Urinary bladder (tissue), 4 donors: Measurements from ENCODE around the gene MAP4K1. TPM values are rescaled to one million over a fixed set of nuclear protein-coding genes. Genes with fewer than 3 reads are reported as not detected.
"Not testable (repeated sequence)": the region's sequence is repeated elsewhere in the genome, so short reads cannot be mapped to it uniquely, and the experiment has no call there.

Source experiments
- DNase-seq: peaks from one replicate; pipeline ENCODE4 v3.0.0-alpha.2; 2015; ENCODE audit errors: extremely low spot score
- H3K27ac ChIP-seq: one replicate; pipeline ENCODE4 v1.5.1; 2013; ENCODE audit warnings: low read depth, mild to moderate bottlenecking, moderate library complexity
- H3K36me3 ChIP-seq: one replicate; pipeline ENCODE4 v1.6.1; 2013; ENCODE audit warnings: mild to moderate bottlenecking, moderate library complexity; ENCODE audit not compliant: insufficient read depth
- H3K4me1 ChIP-seq: one replicate; pipeline ENCODE4 v1.6.1; 2013; ENCODE audit warnings: mild to moderate bottlenecking, moderate library complexity; ENCODE audit not compliant: insufficient read depth
- H3K4me3 ChIP-seq: one replicate; pipeline ENCODE4 v1.5.1; 2013; ENCODE audit warnings: low read depth, low read length
- WGBS: extraction: QIAGEN DNeasy Blood & Tissue Kit; methylation state at CpG from one replicate; pipeline ENCODE4 v1.1.7; 2013; 5-methylcytosine and 5-hydroxymethylcytosine counted together
- polyA plus RNA-seq: library from polyadenylated mRNA; stranded (reverse); fragments of 200-250 nt; gene quantifications from one replicate; pipeline ENCODE4 v1.2.3, GENCODE V29; 2013
- total RNA-seq: library from RNA; depleted of rRNA; stranded (reverse); fragments of >200 nt; gene quantifications from one replicate; pipeline ENCODE4 v1.2.3, GENCODE V29; 2014
- donor health status: healthy with polysubstance abuse.
- donor health status: healthy.

The MAP4K1 gene
- total and polyA plus RNA-seq, 2 donors: 1.9 to 2.2 TPM

DNA sequence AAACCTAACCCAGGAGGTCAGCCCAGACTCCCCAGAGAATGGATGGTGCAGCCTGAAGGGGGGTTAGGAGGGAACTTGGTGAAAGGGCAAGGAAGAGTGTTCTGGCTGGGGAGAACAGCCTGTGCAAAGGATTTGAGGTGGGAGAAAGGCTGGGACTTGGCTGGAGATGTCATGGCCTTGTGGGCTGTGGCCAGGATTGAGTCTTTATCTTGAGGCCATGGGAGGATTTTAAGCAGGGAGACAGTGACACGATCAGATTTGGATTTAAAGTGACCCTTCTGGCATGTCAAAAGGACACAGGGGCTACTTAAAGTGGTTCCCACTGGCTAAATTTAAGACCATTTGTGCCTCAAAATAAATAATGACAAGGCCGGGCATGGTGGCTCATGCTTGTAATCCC lies 29.7 kb downstream of the MAP4K1 start:
- 71% methylated on average over 2 of the region's 2 CpGs for WGBS
- H3K36me3 ChIP-seq: no peaks in the 10 kb centered on the region
- no peak for DNase-seq
- H3K4me3 ChIP-seq: no peak overlapping the region
- no peaks in the 10 kb centered on the region for H3K4me1 ChIP-seq
- H3K27ac ChIP-seq: no peak overlapping the region

DNA sequence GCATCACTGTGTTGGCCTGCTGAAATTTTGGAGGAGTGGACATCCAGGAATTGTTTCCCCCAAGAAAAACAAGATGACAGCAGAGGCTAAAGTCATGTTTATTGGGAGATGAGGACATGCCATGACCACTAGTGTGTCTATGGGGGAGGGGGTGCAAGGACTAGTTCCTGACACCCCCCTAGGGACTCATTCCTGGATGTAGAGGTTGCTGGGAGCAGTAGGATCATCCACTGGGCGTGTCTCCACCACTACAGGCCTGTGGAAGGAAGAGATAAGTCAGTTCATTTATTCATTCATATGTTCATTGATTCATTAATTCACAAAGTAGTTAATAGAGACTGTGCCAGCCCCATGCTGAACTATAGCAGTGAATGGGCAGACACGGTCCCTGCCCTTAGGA lies 30.2 kb downstream of the MAP4K1 start:
- Histone ChIP-seq H3K4me1 (no peaks in the 10 kb centered on the region), H3K36me3 (no peaks in the 10 kb centered on the region), H3K4me3 (no peak overlapping the region), H3K27ac (no peak overlapping the region)
- 91% methylated on average over 2 of the region's 2 CpGs for WGBS
- no peak for DNase-seq

DNA sequence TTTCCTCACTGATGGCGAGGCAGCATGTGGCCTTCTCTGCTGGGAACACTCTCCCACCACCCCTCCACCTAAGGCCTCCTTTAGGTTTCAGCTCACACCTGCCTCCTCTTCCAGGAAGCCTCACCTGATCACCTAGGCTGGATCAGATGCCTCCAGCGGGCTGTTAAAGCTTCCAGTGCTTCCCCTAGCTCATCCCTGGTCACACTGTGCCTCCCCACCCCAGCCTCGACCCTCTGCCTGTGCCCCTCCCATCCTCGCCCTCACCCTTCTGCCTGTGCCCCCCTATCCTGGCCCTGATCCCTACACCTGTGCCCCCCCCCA lies 33.8 kb downstream of the MAP4K1 start:
- Histone ChIP-seq H3K4me3 (no peak overlapping the region), H3K27ac (no peak overlapping the region), H3K4me1 (no peaks in the 10 kb centered on the region), H3K36me3 (no peaks in the 10 kb centered on the region)
- WGBS: 73% methylated on average over 4 of the region's 4 CpGs
- DNase-seq: no peak

DNA sequence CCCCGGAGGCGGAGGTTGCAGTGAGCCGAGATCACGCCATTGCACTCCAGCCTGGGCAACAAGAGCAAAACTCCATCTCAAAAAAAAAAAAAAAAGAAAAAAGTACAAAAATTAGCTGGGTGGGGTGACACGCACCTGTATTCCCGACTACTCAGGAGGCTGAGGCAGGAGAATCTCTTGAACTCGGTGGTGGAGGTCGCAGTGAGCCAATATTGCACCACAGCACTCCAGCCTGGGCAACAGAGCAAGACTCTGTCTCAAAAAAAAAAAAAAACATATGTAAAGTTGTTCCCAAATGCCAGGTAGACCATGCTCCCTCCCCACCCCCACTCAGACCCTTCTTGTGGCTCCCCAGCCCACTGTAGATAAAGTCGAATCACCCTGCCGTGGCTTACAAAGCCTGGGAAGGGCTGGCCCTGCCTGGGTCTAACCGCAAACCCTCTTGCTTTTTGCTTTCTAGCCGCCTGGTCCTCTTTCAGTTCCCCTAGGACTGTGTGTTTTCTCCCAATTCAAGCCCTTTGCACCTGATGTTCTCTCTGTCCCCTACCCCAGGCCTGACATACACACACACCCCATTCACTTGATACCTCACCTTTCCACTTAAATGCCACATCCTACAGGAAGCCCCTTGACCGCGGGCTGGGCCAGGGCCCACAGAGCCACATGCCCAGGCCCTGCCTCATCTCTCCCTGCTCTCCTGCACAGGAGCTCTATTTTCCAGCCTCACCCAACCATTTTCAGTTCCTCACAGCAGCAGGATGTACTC lies 34.4 kb downstream of the MAP4K1 start:
- H3K27ac ChIP-seq: no peak overlapping the region
- WGBS: 89% methylated on average over 14 of the region's 14 CpGs
- no peaks in the 10 kb centered on the region for H3K36me3 ChIP-seq
- no peak overlapping the region for H3K4me3 ChIP-seq
- no peaks in the 10 kb centered on the region for H3K4me1 ChIP-seq
- DNase-seq: no peak

DNA sequence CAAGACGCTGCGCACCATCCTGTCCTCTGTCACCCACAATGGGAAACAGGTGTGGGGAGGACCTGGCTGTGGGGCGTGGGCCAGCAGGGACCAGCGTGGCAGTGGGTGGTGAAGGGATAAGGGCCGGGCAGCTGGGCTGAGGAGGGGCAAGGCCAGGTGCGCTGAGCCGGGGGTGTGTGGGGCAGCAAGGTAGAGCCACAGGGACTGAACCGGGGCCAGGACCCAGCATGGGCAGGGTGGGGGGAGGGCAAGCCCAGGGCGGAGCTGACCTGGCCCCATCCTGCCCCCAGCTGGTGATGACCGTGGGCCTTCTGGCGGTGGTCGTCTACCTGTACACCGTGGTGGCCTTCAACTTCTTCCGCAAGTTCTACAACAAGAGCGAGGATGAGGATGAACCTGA lies 37.7 kb downstream of the MAP4K1 start:
- no peaks in the 10 kb centered on the region for H3K36me3 ChIP-seq
- 89% methylated on average over 15 of the region's 15 CpGs for WGBS
- H3K27ac ChIP-seq: no peak overlapping the region
- no peak overlapping the region for H3K4me3 ChIP-seq
- H3K4me1 ChIP-seq: no peaks in the 10 kb centered on the region
- DNase-seq: no peak

DNA sequence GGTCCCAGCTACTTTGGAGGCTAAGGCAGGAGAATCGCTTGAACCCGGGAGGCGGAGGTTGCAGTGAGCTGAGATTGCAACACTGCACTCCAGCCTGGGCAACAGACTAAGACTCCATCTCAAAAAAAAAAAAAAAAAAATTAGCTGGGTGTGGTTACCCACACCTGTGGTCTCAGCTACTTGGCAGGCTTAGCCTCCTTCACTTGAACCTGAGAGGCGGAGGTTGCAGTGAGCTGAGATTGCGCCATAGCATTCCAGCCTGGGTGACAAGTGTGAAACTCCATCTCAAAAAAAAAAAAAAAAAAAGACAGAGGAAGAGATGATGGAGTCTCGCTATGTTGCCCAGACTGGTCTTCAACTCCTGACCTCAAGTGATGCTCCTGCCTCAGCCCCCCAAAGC lies 38.4 kb downstream of the MAP4K1 start:
- H3K4me3 ChIP-seq, H3K36me3 ChIP-seq, H3K27ac ChIP-seq, H3K4me1 ChIP-seq, DNase-seq: not testable (repeated sequence)
- 86% methylated on average over 6 of the region's 6 CpGs for WGBS

DNA sequence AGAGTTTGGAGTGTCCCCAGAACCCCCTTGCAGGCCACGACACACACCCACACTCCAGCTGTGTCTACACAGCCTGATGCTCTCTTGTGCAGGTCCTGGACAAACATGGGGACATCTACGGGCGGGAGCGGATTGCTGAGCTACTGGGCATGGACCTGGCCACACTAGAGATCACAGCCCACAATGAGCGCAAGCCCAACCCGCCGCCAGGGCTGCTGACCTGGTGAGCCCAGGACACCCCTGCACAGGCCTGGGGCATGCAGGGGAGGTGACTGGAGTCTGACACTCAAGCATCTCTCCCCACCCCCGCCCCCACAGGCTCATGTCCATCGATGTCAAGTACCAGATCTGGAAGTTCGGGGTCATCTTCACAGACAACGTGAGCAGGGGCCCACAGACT lies 39.9 kb downstream of the MAP4K1 start:
- Histone ChIP-seq H3K36me3 (no peaks in the 10 kb centered on the region), H3K27ac (no peak overlapping the region), H3K4me3 (no peak overlapping the region), H3K4me1 (no peaks in the 10 kb centered on the region)
- WGBS: 89% methylated on average over 11 of the region's 11 CpGs
- DNase-seq: no peak

DNA sequence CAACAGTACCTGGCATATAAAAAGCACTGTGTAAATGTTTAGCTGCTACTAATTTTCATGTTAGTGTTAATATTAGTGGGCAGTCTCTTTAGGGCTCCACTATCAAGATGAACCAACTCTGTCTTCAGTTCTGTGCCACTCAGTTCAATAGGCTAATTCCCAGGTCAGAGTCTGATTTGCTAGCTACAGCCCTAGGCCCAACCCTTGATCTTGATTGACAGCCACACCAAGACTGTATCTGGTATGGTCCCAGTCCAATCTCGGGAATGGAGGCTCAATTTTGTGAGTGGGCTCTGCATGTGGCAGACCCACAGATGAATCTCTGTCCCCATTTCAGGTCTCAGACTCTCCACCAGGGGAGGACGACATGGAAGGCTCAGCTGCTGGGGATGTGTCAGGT lies 46.1 kb downstream of the MAP4K1 start:
- Histone ChIP-seq H3K4me3 (no peak overlapping the region), H3K36me3 (no peaks in the 10 kb centered on the region), H3K27ac (no peak overlapping the region), H3K4me1 (no peaks in the 10 kb centered on the region)
- 68% methylated on average over 2 of the region's 2 CpGs for WGBS
- no peak for DNase-seq

DNA sequence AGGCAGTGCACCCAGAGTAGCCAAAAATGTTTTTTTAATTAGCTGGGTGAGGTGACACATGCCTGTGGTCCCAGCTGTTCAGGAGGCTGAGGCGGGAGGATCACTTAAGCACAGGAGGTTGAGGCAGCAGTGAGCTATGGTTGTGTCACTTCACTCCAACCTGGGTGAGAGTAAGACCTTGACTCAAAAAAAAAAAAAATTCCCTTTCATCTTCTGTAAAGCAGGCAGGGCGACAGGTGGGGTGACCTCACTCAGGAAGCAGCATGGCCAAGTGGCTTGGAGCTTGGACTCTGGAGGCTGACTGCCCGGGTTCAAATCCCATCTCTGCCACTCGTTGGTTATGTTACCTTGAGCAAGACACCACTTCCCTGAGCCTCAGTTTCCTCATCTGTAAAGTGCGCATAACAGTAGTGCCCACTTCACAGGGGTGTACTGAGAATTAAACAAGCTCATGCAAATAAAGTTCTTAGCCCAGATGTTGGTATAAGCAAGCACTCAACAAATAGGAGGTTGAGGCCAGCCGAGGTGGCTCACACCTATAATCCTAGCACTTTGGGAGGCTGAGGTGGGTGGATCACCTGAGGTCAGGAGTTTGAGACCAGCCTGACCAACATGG lies 48.3 kb downstream of the MAP4K1 start:
- no peaks in the 10 kb centered on the region for H3K36me3 ChIP-seq
- H3K4me3 ChIP-seq: no peak overlapping the region
- 81% methylated on average over 6 of the region's 6 CpGs for WGBS
- DNase-seq: no peak
- no peaks in the 10 kb centered on the region for H3K4me1 ChIP-seq
- no peak overlapping the region for H3K27ac ChIP-seq

DNA sequence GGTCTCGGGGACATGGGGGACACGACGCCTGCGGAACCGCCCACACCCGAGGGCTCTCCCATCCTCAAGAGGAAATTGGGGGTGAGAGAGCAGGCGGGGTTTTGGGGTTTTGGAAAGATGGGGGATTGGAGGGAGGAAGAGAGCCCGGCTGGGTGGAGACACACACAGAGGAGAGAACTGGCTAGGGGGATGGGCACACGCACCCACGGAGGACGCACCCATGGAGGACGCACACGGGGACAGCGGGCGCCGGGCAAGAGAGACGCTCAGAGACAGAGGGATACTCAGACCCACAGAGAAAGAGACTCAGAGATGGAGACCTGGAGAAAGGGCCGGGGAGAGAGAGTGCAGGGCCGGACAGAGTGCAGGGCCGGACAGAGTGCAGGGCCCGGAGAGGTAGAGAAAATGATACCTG lies 52.1 kb downstream of the MAP4K1 start:
- Histone ChIP-seq H3K36me3 (no peaks in the 10 kb centered on the region), H3K27ac (no peak overlapping the region), H3K4me1 (no peaks in the 10 kb centered on the region), H3K4me3 (no peak overlapping the region)
- no peak for DNase-seq
- 65% methylated on average over 21 of the region's 21 CpGs for WGBS

DNA sequence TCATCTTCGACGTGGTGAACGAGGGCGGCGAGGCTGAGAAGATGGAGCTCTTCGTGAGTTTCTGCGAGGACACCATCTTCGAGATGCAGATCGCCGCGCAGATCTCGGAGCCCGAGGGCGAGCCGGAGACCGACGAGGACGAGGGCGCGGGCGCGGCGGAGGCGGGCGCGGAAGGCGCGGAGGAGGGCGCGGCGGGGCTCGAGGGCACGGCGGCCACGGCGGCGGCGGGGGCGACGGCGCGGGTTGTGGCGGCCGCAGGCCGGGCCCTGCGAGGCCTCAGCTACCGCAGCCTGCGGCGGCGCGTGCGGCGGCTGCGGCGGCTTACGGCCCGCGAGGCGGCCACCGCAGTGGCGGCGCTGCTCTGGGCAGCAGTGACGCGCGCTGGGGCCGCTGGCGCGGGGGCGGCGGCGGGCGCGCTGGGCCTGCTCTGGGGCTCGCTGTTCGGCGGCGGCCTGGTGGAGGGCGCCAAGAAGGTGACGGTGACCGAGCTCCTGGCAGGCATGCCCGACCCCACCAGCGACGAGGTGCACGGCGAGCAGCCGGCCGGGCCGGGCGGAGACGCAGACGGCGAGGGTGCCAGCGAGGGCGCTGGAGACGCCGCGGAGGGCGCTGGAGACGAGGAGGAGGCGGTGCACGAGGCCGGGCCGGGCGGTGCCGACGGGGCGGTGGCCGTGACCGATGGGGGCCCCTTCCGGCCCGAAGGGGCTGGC lies 52.6 kb downstream of the MAP4K1 start:
- peak overlapping the region; percentile 24 for H3K4me3 ChIP-seq
- H3K27ac ChIP-seq: no peak overlapping the region

DNA sequence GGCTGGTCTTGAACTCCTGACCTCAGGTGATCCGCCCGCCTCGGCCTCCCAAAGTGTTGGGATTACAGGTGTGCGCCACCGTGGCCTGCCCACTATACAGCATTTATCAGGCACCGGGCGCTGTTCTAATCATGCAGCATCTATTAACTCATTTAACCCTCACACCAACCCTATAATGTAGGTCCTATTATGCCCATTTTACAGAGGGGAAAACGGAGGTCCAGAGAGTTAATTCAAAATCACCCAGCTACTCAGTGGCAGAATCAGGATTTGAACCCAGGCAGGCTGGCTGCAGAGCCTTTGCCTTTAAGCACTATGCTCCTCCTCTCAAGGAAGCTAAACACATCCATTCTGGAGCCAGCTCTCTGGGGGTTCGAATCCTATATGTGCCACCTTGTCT lies 54.3 kb downstream of the MAP4K1 start:
- Histone ChIP-seq H3K27ac (no peak overlapping the region), H3K36me3 (no peaks in the 10 kb centered on the region), H3K4me1 (no peaks in the 10 kb centered on the region), H3K4me3 (no peak overlapping the region)
- DNase-seq: no peak
- WGBS: 95% methylated on average over 9 of the region's 9 CpGs

More for the DNA sequence above, 52.6 kb downstream of the MAP4K1 start:
- Histone ChIP-seq H3K4me1 (no peaks in the 10 kb centered on the region), H3K36me3 (no peaks in the 10 kb centered on the region)
- 6% methylated on average over 111 of the region's 111 CpGs for WGBS
- no peak for DNase-seq

DNA sequence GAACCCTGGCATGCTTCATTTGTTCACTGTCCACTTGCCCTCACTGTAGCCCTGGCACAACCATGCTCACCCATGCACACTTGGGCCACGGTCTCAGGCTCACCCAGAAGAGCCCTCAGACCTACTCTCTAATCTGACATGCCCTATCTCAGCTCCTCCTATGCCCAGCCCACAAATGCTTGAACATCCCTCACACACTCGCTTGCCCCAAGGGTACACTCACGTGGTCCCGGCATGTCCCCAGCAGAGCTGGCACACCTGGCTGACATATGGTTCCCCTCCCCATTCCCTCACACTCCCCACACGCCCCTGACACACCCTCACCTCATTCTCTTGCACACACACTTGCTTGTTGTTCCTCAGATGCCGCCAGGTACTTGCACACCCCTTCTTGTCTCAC lies 55.7 kb downstream of the MAP4K1 start:
- no peak for DNase-seq
- Histone ChIP-seq H3K4me3 (no peak overlapping the region), H3K27ac (no peak overlapping the region), H3K36me3 (no peaks in the 10 kb centered on the region), H3K4me1 (no peaks in the 10 kb centered on the region)
- WGBS: 73% methylated on average over 6 of the region's 6 CpGs

DNA sequence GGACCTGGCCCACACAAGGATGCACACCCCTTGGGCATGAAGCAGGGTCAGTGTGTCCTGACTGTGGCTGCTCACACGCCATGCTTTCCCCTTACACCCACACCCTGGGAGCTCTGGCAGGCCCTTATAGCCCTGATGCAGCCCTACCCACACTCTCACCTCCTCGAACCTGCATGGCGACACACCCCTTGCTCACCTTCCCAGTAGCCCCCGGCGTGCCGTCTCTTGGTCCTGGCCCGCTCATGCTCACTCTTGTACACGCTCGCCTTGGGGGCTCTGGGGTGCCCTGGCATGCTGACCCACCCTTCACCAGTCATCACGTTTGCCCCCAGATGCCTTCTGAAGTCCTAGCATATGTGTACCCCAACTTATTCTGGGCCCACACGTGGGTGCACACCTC lies 56.1 kb downstream of the MAP4K1 start:
- Histone ChIP-seq H3K27ac (no peak overlapping the region), H3K4me1 (no peaks in the 10 kb centered on the region), H3K4me3 (no peak overlapping the region), H3K36me3 (no peaks in the 10 kb centered on the region)
- no peak for DNase-seq
- WGBS: 82% methylated on average over 11 of the region's 11 CpGs
